Inflammatory macrophage (primary cell): ENCODE results near the gene OGDH.
A peak's percentile ranks its signal among the peaks of the same experiment; 100 is the strongest.

Source experiments
- DNase-seq, 2 donors: peaks; one replicate each; pipeline ENCODE4 v3.0.0-alpha.2; 2020 to 2022

Gene OGDH

DNA sequence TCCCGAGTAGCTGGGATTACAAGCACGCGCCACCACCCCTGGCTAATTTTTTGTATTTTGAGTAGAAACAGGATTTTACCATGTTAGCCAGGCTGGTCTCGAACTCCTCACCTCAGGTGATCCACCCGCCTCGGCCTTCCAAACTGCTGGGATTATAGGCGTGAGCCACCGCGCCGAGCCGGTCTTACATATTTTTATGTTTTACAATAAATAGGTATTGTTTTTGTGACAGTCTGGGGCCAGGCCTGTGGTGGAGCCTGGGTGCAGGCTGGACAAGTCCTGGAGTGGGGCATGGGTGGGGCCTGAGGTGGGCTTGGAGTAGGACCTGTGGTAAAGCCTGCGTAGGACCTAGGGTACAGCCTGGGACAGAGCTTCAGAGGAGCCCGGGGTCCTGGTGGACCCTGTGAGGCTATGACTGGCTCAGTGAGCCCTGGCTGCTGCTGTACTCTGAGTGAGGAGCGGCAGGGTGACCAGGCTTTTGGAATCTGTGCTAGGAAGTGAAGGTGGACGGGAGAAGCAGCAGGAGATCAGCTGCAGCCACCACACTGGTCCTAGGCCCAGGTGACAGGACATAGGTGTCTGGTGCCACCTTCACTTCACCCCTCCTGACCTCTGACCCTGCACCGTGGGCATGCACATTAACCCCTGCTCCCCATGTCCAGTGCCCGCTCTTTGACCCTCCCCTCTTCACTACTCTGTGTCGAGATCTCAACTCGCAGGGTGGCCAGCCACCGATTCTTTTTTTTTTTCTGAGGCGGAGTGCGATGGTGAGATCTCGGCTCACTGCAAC, 132.6 kb downstream of the OGDH start:
- no peak for DNase-seq

DNA sequence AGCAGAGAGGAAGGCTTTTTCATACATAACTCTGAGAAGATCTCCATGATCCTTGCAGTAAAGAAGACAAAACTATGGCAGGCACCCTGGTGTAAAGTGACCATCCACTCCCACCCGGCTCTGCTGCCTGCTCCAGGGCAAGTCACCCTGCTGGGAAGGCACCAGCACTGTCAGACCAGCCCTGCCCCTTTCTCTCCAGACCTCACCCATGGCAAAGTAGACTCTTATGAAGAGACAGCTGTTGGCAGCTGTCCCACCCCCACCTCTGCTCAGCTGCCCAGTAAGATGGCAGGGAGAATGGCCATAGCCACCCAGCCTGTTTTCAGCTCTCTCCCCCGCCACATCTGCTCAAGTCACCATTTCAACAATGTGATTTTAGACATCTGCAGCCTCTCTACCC, 133.6 kb downstream of the OGDH start:
- no peak for DNase-seq

DNA sequence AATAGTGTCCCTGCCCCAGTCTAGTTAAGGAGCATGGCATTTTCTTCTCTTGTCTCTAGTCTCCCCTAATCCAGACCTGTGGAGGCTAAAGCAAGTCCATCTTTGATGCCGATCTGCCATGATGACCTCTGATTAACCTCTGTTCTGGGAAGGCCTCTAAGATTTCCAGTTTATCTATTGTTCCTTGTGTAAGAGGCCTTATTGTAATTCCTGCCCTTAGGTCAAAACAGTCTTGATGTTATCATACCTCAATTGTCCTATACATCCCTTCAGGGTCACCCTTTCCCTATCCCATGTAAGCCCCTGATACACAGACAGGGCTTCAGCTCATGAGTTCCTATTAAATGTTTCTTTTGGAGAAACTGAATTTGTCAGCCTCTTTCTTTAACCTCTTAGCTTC, 137.3 kb downstream of the OGDH start:
- no peak for DNase-seq

DNA sequence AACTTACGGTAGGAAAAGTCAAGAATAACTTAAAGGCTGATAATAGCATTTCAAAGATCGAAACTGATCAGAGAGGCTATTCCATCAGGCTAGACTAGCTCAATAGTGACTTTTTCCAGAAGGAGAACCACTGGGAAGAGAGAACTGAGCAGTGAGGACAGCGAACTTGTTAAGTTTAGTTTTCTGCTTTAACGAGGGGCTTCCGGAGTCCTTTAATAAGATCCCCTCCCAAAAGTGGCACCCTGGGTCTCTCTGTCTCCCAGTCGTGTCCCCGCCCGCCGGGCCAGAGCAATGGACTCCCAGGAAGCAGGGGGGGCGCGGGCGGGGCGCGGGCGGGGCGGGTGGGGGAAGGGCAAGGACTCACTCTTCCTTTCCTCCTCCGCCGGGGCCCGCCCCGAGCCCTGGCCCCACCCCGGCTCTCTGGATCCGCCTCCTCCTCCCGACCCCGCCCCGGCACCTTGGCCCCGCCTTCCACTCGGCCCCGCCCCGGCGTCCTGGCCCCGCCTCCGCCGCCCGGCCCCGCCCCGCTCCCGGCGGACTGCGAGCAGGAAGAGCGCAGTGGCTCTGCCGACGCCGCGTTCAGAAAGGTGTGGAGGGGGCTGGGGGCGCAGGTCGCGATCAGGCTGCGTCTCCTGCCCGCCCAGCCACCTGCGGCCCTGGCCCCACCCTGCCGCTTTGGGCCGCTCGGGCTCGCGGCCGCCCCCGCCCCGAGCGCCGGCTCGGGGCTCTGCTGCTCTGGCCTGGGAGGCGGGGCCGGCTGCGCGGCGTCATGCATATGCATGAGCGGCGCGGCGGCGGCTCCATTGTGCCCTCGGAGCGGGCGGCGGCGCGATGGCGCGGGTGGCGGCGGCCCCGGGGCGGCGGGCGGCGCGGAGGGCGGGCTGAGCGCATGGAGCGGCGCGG, 141.9 kb downstream of the OGDH start, which contains the start of gene ZMIZ2:
TSS of gene ZMIZ2 (plus strand) at position 803 of the 903 bp plus-strand sequence. CDS start 7,403 bp downstream, outside the sequence.
- DNase-seq, result peak; percentile 87 to 93

DNA sequence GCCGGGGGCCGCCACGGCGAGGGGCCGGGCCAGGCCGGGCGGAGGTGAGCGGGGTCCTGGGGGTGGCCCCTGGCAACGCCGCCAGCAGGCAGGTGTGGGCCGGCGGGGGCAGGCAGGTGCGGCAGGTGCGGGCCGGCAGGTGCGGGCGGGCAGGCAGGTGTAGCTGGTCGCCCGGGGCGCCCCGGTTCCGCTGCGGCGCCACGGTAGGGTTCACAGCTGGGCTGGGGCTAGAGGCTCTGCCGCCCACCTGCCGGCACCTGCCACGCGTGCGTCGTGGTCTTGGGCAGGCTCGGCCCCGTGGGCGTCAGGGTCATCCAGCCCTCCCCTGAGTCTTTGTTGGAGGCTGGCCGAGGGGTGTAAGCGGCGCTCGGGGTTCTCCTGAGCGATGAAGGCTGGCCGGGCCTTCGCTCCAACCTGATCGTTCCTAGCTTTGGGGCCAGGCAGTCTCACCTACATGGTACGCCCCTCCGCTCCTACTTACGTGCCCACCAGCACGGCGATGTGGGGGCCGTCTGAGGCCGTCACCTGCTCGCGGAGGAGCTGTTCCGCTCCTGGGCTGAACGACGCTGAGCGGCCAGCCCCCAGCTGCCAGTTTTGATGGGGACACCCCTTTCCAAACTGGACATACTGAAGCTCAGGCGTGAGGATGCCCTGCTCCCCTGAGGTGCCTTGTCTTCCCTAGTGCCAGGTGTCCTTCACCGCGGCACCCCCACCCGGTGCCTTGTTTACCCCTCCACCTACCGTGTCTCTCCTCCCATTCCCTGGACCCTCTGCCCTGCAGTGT, 142.7 kb downstream of the OGDH start:
- peak in 1 of 2 donors; percentile 22 for DNase-seq

DNA sequence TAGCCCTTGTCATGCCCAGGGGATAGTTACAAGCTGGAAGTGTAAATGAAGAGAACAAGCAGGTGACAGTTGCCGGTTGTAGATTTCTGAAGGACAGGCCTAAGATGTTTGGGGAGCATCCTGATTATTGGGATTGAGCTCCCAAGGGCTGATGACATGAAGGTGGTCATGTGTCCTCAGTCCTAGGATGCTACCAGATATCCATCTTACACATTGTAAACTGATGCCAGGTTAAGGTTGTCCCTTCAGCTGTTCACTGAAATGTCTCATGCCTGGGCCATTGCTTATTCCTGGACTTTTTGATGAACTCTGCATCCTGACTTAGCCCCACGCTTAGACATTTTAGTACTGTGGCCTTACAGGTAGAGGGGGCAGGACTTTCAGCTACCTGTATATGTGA, 143.6 kb downstream of the OGDH start:
- no peak for DNase-seq

DNA sequence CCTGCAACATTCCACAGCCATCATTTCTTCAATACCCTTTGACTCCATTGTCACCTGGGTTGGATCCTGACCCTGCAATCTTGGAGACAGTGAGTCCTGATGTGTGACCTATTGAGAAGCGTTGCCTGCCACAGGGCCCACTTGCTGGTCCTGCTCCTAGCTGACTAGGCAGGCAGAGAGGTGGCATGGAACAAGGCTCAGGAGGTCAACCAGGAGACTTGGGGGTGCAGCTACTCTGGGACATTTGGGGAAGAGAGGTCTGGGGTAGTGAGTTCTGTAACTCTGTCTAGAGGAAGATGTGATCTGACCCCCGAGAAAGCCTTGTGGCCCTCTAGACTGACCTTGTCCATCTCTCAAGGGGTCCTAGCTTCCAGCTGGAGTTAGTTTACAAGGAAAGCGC, 144.0 kb downstream of the OGDH start:
- no peak for DNase-seq

DNA sequence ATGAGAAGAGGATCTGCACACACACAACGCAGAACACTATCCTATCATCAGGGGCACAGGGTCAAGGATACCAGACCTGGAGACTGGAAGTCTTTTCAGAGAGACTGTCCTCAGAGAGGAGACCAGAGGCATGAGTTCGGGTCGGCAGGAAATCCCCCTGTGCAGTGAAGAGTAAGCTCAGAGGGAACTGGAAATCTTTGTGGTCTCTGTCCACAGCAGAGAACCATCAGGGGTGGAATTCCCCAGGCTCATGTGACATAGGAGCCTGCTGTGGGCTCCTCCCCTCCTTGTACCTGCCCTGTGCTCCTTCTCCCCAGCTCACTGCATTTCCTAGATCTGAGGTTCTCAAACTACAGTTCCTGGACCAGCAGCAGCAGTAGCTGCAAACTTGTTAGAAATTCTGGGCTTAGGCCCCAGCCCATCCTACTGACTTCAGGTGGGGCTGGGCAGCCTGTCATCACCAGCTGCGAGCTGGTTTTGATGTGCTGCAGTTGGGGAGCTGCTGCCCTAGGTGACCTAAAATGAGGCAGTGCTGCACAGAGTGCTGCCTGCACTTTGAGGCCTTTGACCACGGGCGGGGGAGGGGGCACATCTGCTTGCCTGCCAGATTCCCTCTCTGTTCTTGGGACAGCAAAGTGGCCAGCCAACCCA, 144.6 kb downstream of the OGDH start:
- DNase-seq, result peak in 1 of 2 donors; percentile 34

DNA sequence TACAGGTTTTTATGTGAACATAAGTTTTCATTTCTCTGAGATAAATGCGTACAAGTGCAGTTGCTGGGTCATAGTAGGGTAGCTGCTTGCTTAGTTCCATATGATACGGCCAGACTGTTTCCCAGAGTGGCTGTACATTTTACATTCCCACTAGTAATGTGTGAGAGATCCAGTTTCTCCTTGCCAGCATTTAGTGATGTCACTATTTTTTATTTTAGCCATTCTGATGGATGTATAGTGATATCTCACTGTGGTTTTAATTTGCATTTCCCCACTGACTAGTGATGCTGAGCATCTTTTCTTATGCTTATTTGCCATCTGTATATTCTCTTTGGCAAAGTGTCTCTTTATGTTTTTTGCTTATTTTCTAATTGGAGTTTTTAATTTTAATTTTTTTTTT, 146.4 kb downstream of the OGDH start:
- DNase-seq, result no peak

DNA sequence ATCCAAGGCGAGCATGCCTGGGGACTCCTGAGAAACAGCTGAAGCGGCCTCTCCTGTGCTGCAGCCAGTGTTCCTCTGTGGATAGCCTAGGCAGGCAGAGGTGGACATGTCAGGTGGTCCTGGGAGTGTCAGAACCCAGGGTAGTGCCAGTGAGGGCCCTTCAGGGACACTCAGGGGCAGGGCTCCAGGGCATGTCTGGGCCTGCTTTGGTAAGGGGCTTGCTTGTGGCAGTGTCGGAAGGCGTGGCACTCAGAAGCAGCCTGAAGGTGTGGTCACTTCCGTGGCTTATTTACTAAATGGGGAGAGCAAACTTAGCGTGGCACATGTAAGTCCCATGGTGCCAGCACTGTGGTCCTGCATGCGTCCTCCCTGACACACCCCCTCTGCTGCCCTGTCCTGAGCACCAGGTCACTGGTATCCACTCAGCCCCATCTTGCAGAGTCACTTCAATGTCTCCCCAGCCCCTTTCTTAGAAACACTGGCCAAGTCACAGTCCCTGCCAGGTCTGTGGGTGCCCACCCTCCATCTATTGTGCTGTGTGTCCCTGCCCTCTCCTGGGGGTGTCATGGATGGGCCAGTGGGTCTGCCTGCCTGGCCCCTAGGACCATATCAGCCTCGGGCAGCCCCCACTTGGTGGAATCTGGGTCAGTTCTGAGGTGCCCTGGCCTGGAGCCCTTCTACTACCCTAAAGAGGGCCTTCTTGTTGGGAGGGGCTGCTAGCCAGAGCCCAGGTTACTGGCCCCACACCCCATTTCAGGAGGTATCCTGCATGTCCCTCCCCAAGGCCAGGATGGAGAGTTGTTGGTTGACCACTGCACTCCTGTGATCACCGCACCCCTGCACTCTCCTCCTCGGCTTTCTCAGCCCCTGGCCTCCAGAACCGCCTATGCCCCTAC, 148.6 kb downstream of the OGDH start:
- DNase-seq, result no peak

DNA sequence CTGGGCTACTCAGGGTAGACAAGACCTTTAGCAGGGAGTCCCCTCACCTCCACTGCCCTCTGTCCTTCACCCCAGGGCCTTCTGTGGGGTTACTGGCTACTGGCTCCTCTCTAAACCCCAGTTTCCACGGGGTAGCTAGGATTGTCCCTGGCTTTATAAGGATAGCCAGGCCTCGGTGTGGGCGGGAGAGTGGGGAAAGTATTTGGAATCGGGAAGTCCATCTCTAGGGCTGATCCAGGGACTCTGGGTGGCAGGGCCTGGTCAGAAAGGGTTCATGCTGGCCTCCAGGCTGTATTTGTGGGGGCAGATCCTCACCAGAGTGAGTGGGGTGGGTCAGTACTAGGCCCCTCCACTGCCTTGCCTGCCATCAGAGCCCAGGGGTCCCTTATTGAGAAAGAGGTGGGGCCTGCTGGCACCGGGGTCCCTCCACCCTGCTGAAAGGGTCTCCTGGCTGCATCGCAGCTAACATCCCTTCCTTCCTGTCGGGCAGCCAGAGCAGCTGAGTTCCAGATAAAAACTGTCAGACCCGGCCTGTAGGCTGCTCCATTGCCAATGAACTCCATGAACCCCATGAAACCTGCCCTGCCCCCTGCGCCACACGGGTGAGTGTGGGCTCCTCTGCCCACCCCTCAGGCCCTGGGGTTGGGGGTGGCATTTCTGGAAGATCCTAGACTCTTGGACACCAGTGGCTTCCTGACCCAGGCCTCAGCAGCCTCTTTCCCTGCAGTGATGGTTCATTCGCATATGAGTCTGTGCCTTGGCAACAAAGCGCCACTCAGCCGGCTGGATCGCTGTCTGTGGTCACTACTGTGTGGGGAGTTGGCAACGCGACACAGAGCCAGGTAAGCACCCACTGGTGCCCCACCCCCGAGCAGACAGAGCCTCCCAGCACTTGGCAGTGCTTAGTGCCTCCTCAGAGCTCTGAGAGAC, 149.5 kb downstream of the OGDH start:
- DNase-seq, result no peak

DNA sequence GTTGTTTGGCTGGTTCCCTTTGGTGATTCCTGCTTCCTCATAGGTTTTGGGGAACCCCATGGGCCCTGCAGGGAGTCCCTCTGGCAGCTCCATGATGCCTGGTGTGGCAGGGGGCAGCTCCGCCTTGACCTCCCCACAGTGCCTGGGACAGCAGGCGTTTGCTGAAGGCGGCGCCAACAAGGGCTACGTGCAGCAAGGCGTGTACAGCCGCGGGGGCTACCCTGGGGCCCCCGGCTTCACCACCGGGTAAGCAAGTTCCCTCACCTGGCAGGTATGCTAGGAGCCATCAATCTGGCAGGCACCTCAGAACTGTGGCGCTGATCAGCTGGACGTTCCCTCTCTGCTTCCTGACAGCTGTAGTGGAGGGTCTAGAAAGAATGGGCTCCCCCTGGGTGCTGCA, 150.5 kb downstream of the OGDH start:
- DNase-seq, result no peak

DNA sequence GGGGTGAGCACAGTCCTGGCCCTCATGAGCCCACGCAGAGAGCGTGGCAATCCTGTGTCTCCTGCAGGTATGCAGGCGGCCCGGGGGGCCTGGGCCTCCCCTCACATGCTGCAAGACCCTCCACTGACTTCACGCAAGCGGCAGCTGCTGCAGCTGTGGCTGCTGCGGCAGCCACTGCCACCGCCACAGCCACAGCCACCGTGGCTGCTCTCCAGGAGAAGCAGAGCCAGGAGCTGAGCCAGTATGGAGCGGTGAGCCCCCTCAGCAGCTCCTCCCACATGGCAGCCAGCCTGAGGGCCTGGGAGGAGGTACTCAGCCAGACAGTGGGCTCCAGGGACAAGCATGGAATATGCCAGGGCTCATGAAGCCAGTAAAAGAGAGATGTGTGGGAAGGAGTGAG, 150.9 kb downstream of the OGDH start:
- no peak for DNase-seq

DNA sequence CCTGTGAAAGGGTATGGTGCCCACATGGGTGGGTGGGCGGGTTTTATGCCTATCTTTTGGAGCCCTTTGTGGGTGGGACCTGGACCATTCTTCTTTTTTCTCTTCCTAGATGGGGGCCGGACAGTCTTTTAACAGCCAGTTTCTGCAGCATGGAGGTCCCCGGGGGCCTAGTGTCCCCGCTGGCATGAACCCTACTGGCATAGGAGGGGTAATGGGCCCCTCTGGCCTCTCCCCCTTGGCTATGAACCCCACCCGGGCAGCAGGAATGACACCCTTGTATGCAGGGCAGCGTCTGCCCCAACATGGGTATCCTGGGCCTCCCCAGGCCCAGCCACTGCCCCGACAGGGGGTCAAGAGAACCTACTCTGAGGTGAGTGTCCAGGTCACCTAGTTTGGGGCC, 151.3 kb downstream of the OGDH start:
- DNase-seq, result no peak
